Small intestine (tissue), 7 donors: ENCODE data around the gene C5AR2. TPM values are rescaled to one million over a fixed set of nuclear protein-coding genes. Genes with fewer than 3 reads are reported as not detected.

Source experiments
- DNase-seq, 2 donors: peaks; one replicate each; pipeline versions ENCODE4 v3.0.0 to v3.0.0-alpha.2; 2013
- FAIRE-seq: peaks from 2 replicates; lab custom pipeline; 2012; peaks lifted over from hg19 to GRCh38; lab: Jason Lieb, UNC
- H3K27ac ChIP-seq, 3 donors: one replicate each; pipeline ENCODE4 v1.5.1; 2013; ENCODE audit warnings: low read length in 2 of 3, mild to moderate bottlenecking in 2 of 3, control low read depth in 1 of 3, inconsistent platforms in 1 of 3, low read depth in 1 of 3, moderate library complexity in 1 of 3
- H3K27me3 ChIP-seq, 3 donors: one replicate each; pipeline ENCODE4 v1.6.1; 2013; ENCODE audit warnings: low read length in 3 of 3, inconsistent platforms in 1 of 3; ENCODE audit not compliant: control insufficient read depth in 3 of 3, insufficient read depth in 3 of 3
- H3K36me3 ChIP-seq, 3 donors: one replicate each; pipeline ENCODE4 v1.6.1; 2013; ENCODE audit warnings: low read length in 3 of 3, inconsistent platforms in 1 of 3, low read depth in 1 of 3, mild to moderate bottlenecking in 1 of 3, moderate library complexity in 1 of 3; ENCODE audit not compliant: control insufficient read depth in 3 of 3, insufficient read depth in 2 of 3
- H3K4me1 ChIP-seq, 3 donors: one replicate each; pipeline ENCODE4 v1.6.1; 2013; ENCODE audit warnings: low read length in 2 of 3, inconsistent platforms in 1 of 3, low read depth in 1 of 3, mild to moderate bottlenecking in 1 of 3, moderate library complexity in 1 of 3; ENCODE audit not compliant: control insufficient read depth in 3 of 3, insufficient read depth in 2 of 3
- H3K4me3 ChIP-seq, 3 donors: one replicate each; pipeline ENCODE4 v1.5.1; 2013; ENCODE audit warnings: low read length in 3 of 3, control low read depth in 1 of 3, inconsistent platforms in 1 of 3, low read depth in 1 of 3, mild to moderate bottlenecking in 1 of 3, moderate library complexity in 1 of 3
- H3K9me3 ChIP-seq, 2 donors: one replicate each; pipeline ENCODE4 v1.6.1; 2013; ENCODE audit warnings: low read depth in 1 of 2, low read length in 1 of 2; ENCODE audit not compliant: control insufficient read depth in 2 of 2, insufficient read depth in 1 of 2
- WGBS, 3 donors: extraction: QIAGEN DNeasy Blood & Tissue Kit; methylation state at CpG; one replicate each; pipeline ENCODE4 v1.1.7; 2013; 5-methylcytosine and 5-hydroxymethylcytosine counted together
- polyA plus RNA-seq, 4 donors: library from polyadenylated mRNA; stranded (reverse) in 3 of 4; unstranded in 1 of 4; fragments of 200-250 nt in 3 of 4; fragments of 120-200 nt in 1 of 4; gene quantifications; one replicate each; pipeline versions ENCODE4 v1.2.1 to v1.2.3, GENCODE V29; 2013
- donor health status: healthy with polysubstance abuse.
- donor health status: control.
- donor health status: control.
- donor health status: Bipolar disorder and iron deficiency.
- donor health status: healthy.

C5AR2 gene
- polyA plus RNA-seq, 4 donors: 0.10 to 0.91 TPM; not detected in 2

GRCh38 chr19:47374876-47375693 lies 43.1 kb downstream of the C5AR2 start:
- Histone ChIP-seq H3K27me3 (no peaks in the 10 kb centered on the region), H3K36me3 (peaks cover 23 to 95% (median 29%) of the 10 kb centered on the region in 3 donors), H3K9me3 (no peaks in the 10 kb centered on the region), H3K4me3 (no peak overlapping the region), H3K27ac (no peak overlapping the region), H3K4me1 (peaks cover 0 to 3% (median 0%) of the 10 kb centered on the region in 3 donors)
- no peak for DNase-seq
- 95 to 97% (median 96%) methylated on average over 22 to 30 of the region's 30 CpGs for WGBS, 3 donors
- FAIRE-seq: no peak

- no peaks in the 10 kb centered on the region for H3K9me3 ChIP-seq
- no peak overlapping the region for H3K27ac ChIP-seq
- no peaks in the 10 kb centered on the region for H3K27me3 ChIP-seq
- FAIRE-seq (no peak), DNase-seq (no peak)
- peaks cover 0 to 3% (median 0%) of the 10 kb centered on the region in 3 donors for H3K4me1 ChIP-seq
- 95 to 97% (median 96%) methylated on average over 28 to 30 of the region's 30 CpGs for WGBS, 3 donors
- H3K36me3 ChIP-seq: peaks cover 22 to 96% (median 32%) of the 10 kb centered on the region in 3 donors
- H3K4me3 ChIP-seq: no peak overlapping the region
Observed at GRCh38 chr19:47375694-47376588, 44.0 kb downstream of the C5AR2 start.

GRCh38 chr19:47376589-47377144 lies 44.7 kb downstream of the C5AR2 start:
- no peaks in the 10 kb centered on the region for H3K9me3 ChIP-seq
- no peak overlapping the region for H3K27ac ChIP-seq
- no peak overlapping the region for H3K4me3 ChIP-seq
- FAIRE-seq (no peak), DNase-seq (peak in 1 of 2 donors; percentile 21)
- H3K27me3 ChIP-seq: no peaks in the 10 kb centered on the region
- H3K36me3 ChIP-seq: peaks cover 19 to 96% (median 30%) of the 10 kb centered on the region in 3 donors
- peaks cover 0 to 3% (median 0%) of the 10 kb centered on the region in 3 donors for H3K4me1 ChIP-seq
- 71 to 84% (median 75%) methylated on average over 16 of the region's 16 CpGs for WGBS, 3 donors

GRCh38 chr19:47377208-47377701 lies 45.3 kb downstream of the C5AR2 start:
- FAIRE-seq (no peak), DNase-seq (no peak)
- peaks cover 0 to 3% (median 0%) of the 10 kb centered on the region in 3 donors for H3K4me1 ChIP-seq
- H3K4me3 ChIP-seq: no peak overlapping the region
- no peak overlapping the region for H3K27ac ChIP-seq
- H3K9me3 ChIP-seq: no peaks in the 10 kb centered on the region
- WGBS, 3 donors: 72 to 83% (median 79%) methylated on average over 16 of the region's 16 CpGs
- H3K36me3 ChIP-seq: peaks cover 21 to 96% (median 30%) of the 10 kb centered on the region in 3 donors
- no peaks in the 10 kb centered on the region for H3K27me3 ChIP-seq

GRCh38 chr19:47377801-47378200 lies 45.8 kb downstream of the C5AR2 start:
- Histone ChIP-seq H3K27ac (no peak overlapping the region), H3K36me3 (peaks cover 23 to 93% (median 27%) of the 10 kb centered on the region in 3 donors)

GRCh38 chr19:47378246-47378645 lies 46.3 kb downstream of the C5AR2 start:
- 89 to 96% (median 90%) methylated on average over 11 of the region's 11 CpGs for WGBS, 3 donors
- Histone ChIP-seq H3K4me1 (peaks cover 0 to 3% (median 0%) of the 10 kb centered on the region in 3 donors), H3K36me3 (peaks cover 23 to 89% (median 25%) of the 10 kb centered on the region in 3 donors), H3K9me3 (no peaks in the 10 kb centered on the region), H3K27ac (no peak overlapping the region), H3K27me3 (no peaks in the 10 kb centered on the region), H3K4me3 (no peak overlapping the region)
- DNase-seq: no peak
- FAIRE-seq: no peak

More at GRCh38 chr19:47377801-47378200, 45.8 kb downstream of the C5AR2 start:
- no peak overlapping the region for H3K4me3 ChIP-seq
- WGBS, 3 donors: 83 to 89% (median 88%) methylated on average over 11 to 12 of the region's 12 CpGs
- peaks cover 0 to 3% (median 0%) of the 10 kb centered on the region in 3 donors for H3K4me1 ChIP-seq
- DNase-seq (no peak), FAIRE-seq (no peak)
- H3K9me3 ChIP-seq: no peaks in the 10 kb centered on the region
- no peaks in the 10 kb centered on the region for H3K27me3 ChIP-seq

GRCh38 chr19:47379381-47379938 lies 47.5 kb downstream of the C5AR2 start:
- Histone ChIP-seq H3K27me3 (no peaks in the 10 kb centered on the region), H3K4me3 (no peak overlapping the region), H3K9me3 (no peaks in the 10 kb centered on the region), H3K27ac (no peak overlapping the region), H3K4me1 (peaks cover 0 to 3% (median 0%) of the 10 kb centered on the region in 3 donors), H3K36me3 (peaks cover 19 to 78% (median 19%) of the 10 kb centered on the region in 3 donors)
- WGBS, 3 donors: 90 to 93% (median 92%) methylated on average over 23 of the region's 23 CpGs
- FAIRE-seq (no peak), DNase-seq (no peak)
